K562 (cell line): Measurements from ENCODE around the gene BCAP31. TPM values are rescaled to one million over a fixed set of nuclear protein-coding genes. Genes with fewer than 3 reads are reported as not detected.
A peak's percentile ranks its signal among the peaks of the same experiment; 100 is the strongest.

ENCODE experiments used
- ATAC-seq: fragments of 200-7000 bp; cut with Tn5 transposase; 3 replicates; pipeline ENCODE4 v1.9.1; 2020; ENCODE audit warnings: moderate library complexity
- BruUV-seq: library from RNA; stranded (reverse); fragments of 400-500 nt; replicated peaks from 2 replicates; lab custom pipeline; 2021; lab: Mats Ljungman, UMichigan
- CTCF ChIA-PET: fragments of 300-600 bp; formaldehyde crosslinking; extraction: SDS; loops from one replicate; lab custom pipeline; 2021; ENCODE audit warnings: low intra/inter-chr PET ratio; lab: Yijun Ruan, JAX
- POLR2A ChIA-PET: fragments of 300-600, 350-650 bp; sonication (Branson Sonifier 250); formaldehyde crosslinking; extraction: SDS; loops from one replicate; lab custom pipeline; 2021; ENCODE audit warnings: antibody characterized with exemption, inconsistent platforms; lab: Yijun Ruan, JAX
- DNase-seq, 4 experiments: peaks; one replicate each; pipeline versions ENCODE4 v3.0.0 to v3.0.0-alpha.2; 2011 to 2018; ENCODE audit warnings: low spot score in 3 of 4, mixed read lengths in 3 of 4; ENCODE audit errors: extremely low read depth in 1 of 4
- FAIRE-seq: peaks from 2 replicates; lab custom pipeline; 2011; peaks lifted over from hg19 to GRCh38; lab: Jason Lieb, UNC
- H2AFZ ChIP-seq: 2 replicates; pipeline ENCODE4 v1.6.0; 2011; ENCODE audit warnings: low read depth, low read length, control low read depth, inconsistent platforms
- H3K27ac ChIP-seq: fragments of 200-600 bp; 3 replicates; pipeline ENCODE4 v1.8.0; 2011; ENCODE audit warnings: low read depth, mild to moderate bottlenecking, control low read depth, inconsistent platforms, low read length, moderate library complexity, mixed read lengths; ENCODE audit errors: extremely low read depth
- H3K27me3 ChIP-seq, 2 experiments: fragments of 300-600 bp in 1 of 2; 2 replicates in 1 of 2; 3 replicates in 1 of 2; pipeline versions ENCODE4 v1.6.0 to v1.8.0; 2011; ENCODE audit warnings: inconsistent platforms in 2 of 2, low read length in 2 of 2, mild to moderate bottlenecking in 1 of 2, mixed read lengths in 1 of 2, moderate library complexity in 1 of 2; ENCODE audit not compliant: control insufficient read depth in 2 of 2, insufficient read depth in 2 of 2
- H3K36me3 ChIP-seq: fragments of 300-600 bp; 3 replicates; pipeline ENCODE4 v1.8.0; 2011; ENCODE audit warnings: mild to moderate bottlenecking, low read length, inconsistent platforms; ENCODE audit not compliant: control insufficient read depth, insufficient read depth
- H3K4me1 ChIP-seq, 2 experiments: fragments of 200-600 bp in 1 of 2; replicated peaks in 1 of 2; 2 replicates in 1 of 2; 3 replicates in 1 of 2; pipeline versions ENCODE4 v1.5.1 to v1.8.0; 2011; ENCODE audit warnings: inconsistent platforms in 2 of 2, low read length in 2 of 2, mild to moderate bottlenecking in 1 of 2, mixed read lengths in 1 of 2, moderate library complexity in 1 of 2; ENCODE audit not compliant: control insufficient read depth in 2 of 2, insufficient read depth in 2 of 2
- H3K4me2 ChIP-seq: 2 replicates; pipeline ENCODE4 v1.6.1; 2011; ENCODE audit warnings: low read length, control low read depth, inconsistent platforms, mixed read lengths; ENCODE audit not compliant: insufficient read depth
- H3K4me3 ChIP-seq: fragments of 200-600 bp; sonication (generic), shearing (Covaris generic); 2 replicates; pipeline ENCODE4 v1.5.1; 2016; ENCODE audit warnings: control low read depth, inconsistent platforms
- H3K79me2 ChIP-seq: fragments of 200-600 bp; 3 replicates; pipeline ENCODE4 v1.8.0; 2011; ENCODE audit warnings: low read length, inconsistent platforms; ENCODE audit not compliant: control insufficient read depth, insufficient read depth
- H3K9ac ChIP-seq, 2 experiments: 2 replicates each; pipeline versions ENCODE4 v1.6.0 to v1.6.1; 2011; ENCODE audit warnings: low read depth in 2 of 2, low read length in 2 of 2, control low read depth in 1 of 2, inconsistent platforms in 1 of 2, mild to moderate bottlenecking in 1 of 2, mixed read lengths in 1 of 2; ENCODE audit not compliant: insufficient read depth in 1 of 2
- H3K9me1 ChIP-seq: one replicate; pipeline ENCODE4 v1.6.0; 2011; ENCODE audit warnings: inconsistent platforms, mild to moderate bottlenecking, low read length, moderate library complexity; ENCODE audit not compliant: control insufficient read depth, insufficient read depth
- H3K9me3 ChIP-seq: replicated peaks from 2 replicates; pipeline ENCODE4 v1.5.1; 2011; ENCODE audit warnings: low read depth, low read length, inconsistent platforms; ENCODE audit not compliant: control insufficient read depth, insufficient read depth
- H4K20me1 ChIP-seq: replicated peaks from 2 replicates; pipeline ENCODE4 v1.6.1; 2011; ENCODE audit warnings: low read length, inconsistent platforms, mixed read lengths; ENCODE audit not compliant: control insufficient read depth, insufficient read depth
- CTCF ChIP-seq, 3 experiments: IDR thresholded peaks in 2 of 3; conservative IDR thresholded peaks in 1 of 3; 2 replicates each; pipeline ENCODE4 v1.5.1; 2011 to 2012; ENCODE audit warnings: low read length in 3 of 3, mild to moderate bottlenecking in 3 of 3, control low read depth in 2 of 3, improper control_type of control experiment in 1 of 3, inconsistent platforms in 1 of 3, low read depth in 1 of 3, mixed read lengths in 1 of 3, moderate library complexity in 1 of 3; ENCODE audit not compliant: insufficient read depth in 2 of 3
- ETS1 ChIP-seq: conservative IDR thresholded peaks from 2 replicates; pipeline ENCODE4 v1.6.1; 2011; ENCODE audit warnings: low read depth, mild to moderate bottlenecking, low read length; ENCODE audit not compliant: control insufficient read depth
- HNRNPK ChIP-seq: fragments of 200-400 bp; formaldehyde crosslinking; IDR thresholded peaks from one replicate; pipeline ENCODE4 v1.6.1; 2018; ENCODE audit warnings: mild to moderate bottlenecking, low read depth, low read length; ENCODE audit not compliant: poor library complexity, severe bottlenecking
- WGBS: fragments of 100-300 bp; shearing (Covaris generic); methylation state at CpG from one replicate; pipeline ENCODE4 v1.1.6; 2016; ENCODE audit warnings: low coverage, mixed read lengths; ENCODE audit not compliant: insufficient coverage; ENCODE audit errors: missing lambda C conversion rate; 5-methylcytosine and 5-hydroxymethylcytosine counted together
- in situ Hi-C: fragments of 300-500 bp; cut with MboI; formaldehyde crosslinking; loops from 4 replicates; pipeline ENCODE4 v1.15.0; 2018; ENCODE audit warnings: inconsistent platforms, mixed read lengths
- intact Hi-C: fragments of 100-400 bp; cut with micrococcal nuclease; formaldehyde crosslinking; loops from 2 replicates; pipeline ENCODE4 v1.14.2; 2022
- polyA plus RNA-seq, 8 experiments: library from polyadenylated mRNA; depleted of rRNA in 4 of 8; stranded (reverse) in 5 of 8; unstranded in 3 of 8; fragments of >200 nt; fragmentation: Nextera tagmentation in 2 of 8; fragmentation: Illumina TruSeq in 1 of 8; extraction: Ambion mirVana in 2 of 8; extraction: Trizol in 1 of 8; gene quantifications; 2 replicates each; pipeline versions ENCODE4 v1.2.1 to v1.2.3, GENCODE V29; 2011 to 2014; ENCODE audit warnings: inconsistent platforms in 1 of 8, missing spikeins in 1 of 8
- total RNA-seq, 7 experiments: library from RNA; depleted of rRNA in 6 of 7; stranded (reverse); fragments of >200 nt in 6 of 7; fragmentation: Illumina TruSeq in 2 of 7; extraction: Trizol in 2 of 7; gene quantifications; 2 replicates each; pipeline versions ENCODE4 v1.2.1 to v1.2.3, GENCODE V29; 2011 to 2021; ENCODE audit warnings: low replicate concordance in 1 of 7

BCAP31 gene
- total and polyA plus RNA-seq, 9 of the 15 experiments (the other 6 are each of a cell fraction or from before 2014, with no cell fraction given), result 156 to 683 (median 188) TPM

- CTCF ChIA-PET, result interaction anchor here (1.3 to 2.2 kb wide), 3 partner anchors 59 to 130 kb away, joined by 4 to 14 read pairs (median 12); no protein-coding TSS in a partner anchor
- Histone ChIP-seq H3K27ac (no peak overlapping the region), H2AFZ (peak overlapping the region; percentile 93), H3K4me3 (no peak overlapping the region), H3K9me3 (no peaks in the 10 kb centered on the region), H3K36me3 (no peaks in the 10 kb centered on the region), H3K9ac (0 out of 4 replicates have a peak overlapping the region, but pooled peaks of 1 of the 2 experiments have one; percentile 17), H3K79me2 (no peaks in the 10 kb centered on the region; the same call in 2 of the 3 replicates), H3K27me3 (peaks cover 2 to 18% of the 10 kb centered on the region in 2 experiments; a peak in 3 of 5 replicates), H3K9me1 (peaks cover 4% of the 10 kb centered on the region), H3K4me2 (no peak overlapping the region), H3K4me1 (peaks cover 5 to 48% of the 10 kb centered on the region in 2 experiments; a peak in 4 of 5 replicates), H4K20me1 (no peaks in the 10 kb centered on the region)
- ATAC-seq, result peak; percentile 6; the same call in 1 of the 3 replicates
- no peak for FAIRE-seq
- no TSS peak for BruUV-seq
- peak in 1 of 3 experiments; percentile 39; a peak in 1 of 6 replicates for TF ChIP-seq CTCF (IDR thresholded peaks at IDR 0.05 in 2 of 3, conservative IDR thresholded peaks at IDR 0.05 in 1 of 3; ENCODE audit: insufficient read depth in 2 of 3, low read depth in 1 of 3, low read length in 3 of 3)
- no peak for TF ChIP-seq HNRNPK
- TF ChIP-seq ETS1, result no peak
- DNase-seq, result no peak
- 72% methylated on average over 6 of the region's 11 CpGs for WGBS
- intact Hi-C loops, result loop anchor here (5.0 to 10.0 kb wide), 3 partner anchors 111 to 714 kb away; no protein-coding TSS in a partner anchor
- in situ Hi-C loops, result loop anchor here (5.0 to 10.0 kb wide), 3 partner anchors 56 to 724 kb away; no protein-coding TSS in a partner anchor
- POLR2A ChIA-PET, result interaction anchor here (1.4 kb wide), 1 partner anchor 59 kb away, joined by 4 read pairs; no protein-coding TSS in a partner anchor
Observed at GRCh38 chrX:153668423-153669173, 55.6 kb downstream of the BCAP31 start.
